ENCODE data around the gene SERPINA4.

GRCh38 chr14:94560291-94560665, 964 bp upstream of the SERPINA4 start:
- TF ChIP-seq YY1 (IDR thresholded peaks at IDR 0.05; ENCODE audit: insufficient read depth, insufficient read length) (no peak), ZNF274 (IDR thresholded peaks at IDR 0.05; ENCODE audit: low read depth, low read length) (no peak)

Data from NT2/D1 (cell line).